GM19238 (cell line): ENCODE measurements around the gene PSMD2.

Experiments used
- DNase-seq: peaks from one replicate; pipeline ENCODE4 v3.0.0; 2011; ENCODE audit warnings: low spot score; ENCODE audit not compliant: insufficient read length

The PSMD2 gene

GRCh38 chr3:184315871-184316661 lies 17.0 kb downstream of the PSMD2 start:
- DNase-seq, result no peak

GRCh38 chr3:184316792-184317191 lies 17.8 kb downstream of the PSMD2 start:
- DNase-seq, result no peak

GRCh38 chr3:184317201-184317600 lies 18.2 kb downstream of the PSMD2 start:
- no peak for DNase-seq

GRCh38 chr3:184320104-184320445 lies 21.0 kb downstream of the PSMD2 start:
- no peak for DNase-seq

- DNase-seq, result no peak
Measured at GRCh38 chr3:184321666-184322065, 22.6 kb downstream of the PSMD2 start.

GRCh38 chr3:184322731-184323487 lies 23.9 kb downstream of the PSMD2 start:
- no peak for DNase-seq

- DNase-seq, result no peak
Measured at GRCh38 chr3:184323696-184324095, 24.7 kb downstream of the PSMD2 start.

- no peak for DNase-seq
Measured at GRCh38 chr3:184325269-184325668, 26.2 kb downstream of the PSMD2 start.

GRCh38 chr3:184325715-184326369 lies 26.8 kb downstream of the PSMD2 start:
- DNase-seq, result no peak

- DNase-seq, result no peak
Measured at GRCh38 chr3:184327171-184327570, 28.1 kb downstream of the PSMD2 start.

- no peak for DNase-seq
Measured at GRCh38 chr3:184328516-184328915, 29.5 kb downstream of the PSMD2 start.

- no peak for DNase-seq
Measured at GRCh38 chr3:184332370-184333090, 33.5 kb downstream of the PSMD2 start.

- no peak for DNase-seq
Measured at GRCh38 chr3:184333190-184333589, 34.1 kb downstream of the PSMD2 start.

GRCh38 chr3:184333700-184334099 lies 34.7 kb downstream of the PSMD2 start:
- DNase-seq, result no peak

GRCh38 chr3:184334470-184335158 lies 35.6 kb downstream of the PSMD2 start:
- DNase-seq, result no peak

GRCh38 chr3:184335291-184335660 lies 36.2 kb downstream of the PSMD2 start:
- DNase-seq, result no peak

GRCh38 chr3:184335661-184336546 lies 36.9 kb downstream of the PSMD2 start:
- peak; percentile 80 for DNase-seq

GRCh38 chr3:184336547-184337398 lies 37.7 kb downstream of the PSMD2 start:
- no peak for DNase-seq

GRCh38 chr3:184337399-184337714 lies 38.3 kb downstream of the PSMD2 start, which contains the start of gene FAM131A:
FAM131A (plus strand) TSS chr3:184337600; CDS start chr3:184337631, 31 bp downstream.
- no peak for DNase-seq
